Ishikawa (cell line): Measurements from ENCODE around the gene ZNF8.

Experiments
- CEBPB ChIP-seq: IDR thresholded peaks from 2 replicates; pipeline ENCODE4 v1.6.1; 2012
- RAD21 ChIP-seq: IDR thresholded peaks from 2 replicates; pipeline ENCODE4 v1.6.1; 2012; ENCODE audit warnings: low read depth
- TF ChIP-seq, protein P1 (sequence below): IDR thresholded peaks from 2 replicates; pipeline ENCODE4 v1.6.1; 2012

- TF ChIP-seq, protein P1, sequence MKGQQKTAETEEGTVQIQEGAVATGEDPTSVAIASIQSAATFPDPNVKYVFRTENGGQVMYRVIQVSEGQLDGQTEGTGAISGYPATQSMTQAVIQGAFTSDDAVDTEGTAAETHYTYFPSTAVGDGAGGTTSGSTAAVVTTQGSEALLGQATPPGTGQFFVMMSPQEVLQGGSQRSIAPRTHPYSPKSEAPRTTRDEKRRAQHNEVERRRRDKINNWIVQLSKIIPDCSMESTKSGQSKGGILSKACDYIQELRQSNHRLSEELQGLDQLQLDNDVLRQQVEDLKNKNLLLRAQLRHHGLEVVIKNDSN: no peak
- no peak for TF ChIP-seq RAD21
- no peak for TF ChIP-seq CEBPB
These were observed 46.7 kb downstream of the ZNF8 start for GRCh38 chr19:58325311-58326022.
